ENCODE data around the gene GNG2. TPM values are rescaled to one million over a fixed set of nuclear protein-coding genes. Genes with fewer than 3 reads are reported as not detected.

GNG2 gene
- total RNA-seq, 1 donor from 2014 or later, result 135 TPM

DNA sequence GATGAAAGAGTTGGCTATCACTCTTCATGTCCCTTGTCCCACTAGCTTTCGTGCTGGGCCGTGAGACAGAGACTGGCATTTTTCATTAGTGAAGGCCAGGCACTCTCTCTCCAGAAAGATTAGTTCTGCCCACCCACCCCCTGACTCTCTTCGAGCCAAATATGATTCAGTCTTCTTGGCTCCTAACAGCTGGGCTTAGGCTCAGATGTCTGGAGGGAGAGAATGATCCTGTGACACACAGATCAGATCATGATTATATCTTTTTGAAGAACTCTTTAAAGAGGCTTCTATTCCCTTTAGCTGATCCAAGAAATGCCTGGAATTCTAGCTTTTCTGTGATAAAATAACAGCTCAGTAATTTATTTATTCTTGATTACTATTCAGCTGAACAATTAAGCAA is 5.2 kb upstream of the GNG2 start:
- no peak for DNase-seq (ENCODE audit: low spot score)

DNA sequence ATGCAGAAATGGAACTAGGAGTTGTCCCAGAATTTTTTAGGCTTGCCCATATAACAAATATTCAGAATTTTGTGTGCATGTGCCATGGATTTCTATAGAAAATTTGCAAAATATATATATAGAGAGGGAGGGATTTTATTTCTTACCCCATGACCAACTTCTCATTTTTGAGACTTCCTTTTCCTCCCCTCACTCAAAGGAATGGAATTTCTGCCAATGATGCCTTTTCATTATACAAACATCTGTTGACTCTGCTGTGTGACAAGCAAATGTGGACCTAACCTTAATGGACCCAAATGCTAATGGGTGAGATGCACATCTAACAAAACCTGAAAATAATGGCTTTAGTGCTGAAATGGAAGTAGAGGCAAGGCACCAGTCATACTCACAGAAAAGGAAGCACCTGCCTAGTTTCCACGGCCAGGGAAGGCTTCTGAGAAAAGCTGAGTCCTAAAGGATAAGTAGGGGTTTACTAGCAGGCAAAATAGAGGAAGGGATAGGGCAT is 3.6 kb upstream of the GNG2 start:
- no peak for DNase-seq (ENCODE audit: low spot score)

DNA sequence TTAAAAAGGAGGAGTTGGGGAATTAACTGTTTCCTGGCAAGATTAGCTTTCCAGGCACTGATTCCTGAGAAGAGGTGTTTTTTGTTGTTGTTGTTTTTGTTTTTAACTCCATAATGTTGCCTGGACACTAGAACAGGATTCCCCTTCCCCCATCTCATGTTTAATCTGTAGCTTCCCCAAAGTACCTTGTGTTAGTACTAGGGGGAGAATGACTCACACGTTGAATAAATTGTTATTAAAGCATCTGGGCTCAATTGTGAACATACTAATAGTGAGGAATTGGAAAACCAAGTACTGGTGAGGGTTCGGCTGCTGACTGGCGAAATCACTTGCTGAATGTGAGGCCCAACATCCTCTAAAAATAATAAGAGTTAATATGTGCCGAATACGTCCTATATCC is 1.3 kb upstream of the GNG2 start:
- DNase-seq (ENCODE audit: low spot score), result no peak

DNA sequence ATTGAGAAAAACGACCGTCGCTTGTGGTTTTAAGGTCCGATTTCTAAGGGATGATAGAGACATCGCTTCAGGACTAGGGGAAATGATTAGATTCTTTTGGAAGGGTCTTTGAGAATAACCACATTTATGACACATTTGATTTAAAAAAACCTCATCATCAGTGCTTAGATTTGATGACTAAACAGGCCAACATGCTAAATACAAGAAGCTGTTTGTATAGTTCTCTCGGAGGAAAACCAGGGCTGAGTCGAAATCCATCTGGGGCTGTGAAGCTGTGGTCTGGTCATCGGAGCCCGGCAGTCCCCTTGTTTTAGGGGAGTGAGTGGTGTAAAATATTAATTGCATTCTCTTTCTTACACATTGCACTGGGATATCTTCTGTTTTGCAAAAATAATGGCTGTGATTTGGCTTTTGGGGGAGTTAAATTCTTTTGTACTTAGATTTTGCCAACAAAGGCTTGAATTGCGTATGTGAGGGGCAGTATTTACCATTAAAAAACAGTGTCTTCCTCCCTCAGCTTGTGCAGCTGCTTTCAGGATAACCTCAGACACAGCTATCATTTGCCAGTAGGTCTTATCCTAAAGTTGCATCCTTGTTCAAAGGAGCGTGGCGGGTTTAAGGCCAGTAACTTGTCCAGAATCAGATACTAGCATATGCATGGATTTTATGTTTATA is 550 bp downstream of the GNG2 start:
- DNase-seq (ENCODE audit: low spot score), result no peak

DNA sequence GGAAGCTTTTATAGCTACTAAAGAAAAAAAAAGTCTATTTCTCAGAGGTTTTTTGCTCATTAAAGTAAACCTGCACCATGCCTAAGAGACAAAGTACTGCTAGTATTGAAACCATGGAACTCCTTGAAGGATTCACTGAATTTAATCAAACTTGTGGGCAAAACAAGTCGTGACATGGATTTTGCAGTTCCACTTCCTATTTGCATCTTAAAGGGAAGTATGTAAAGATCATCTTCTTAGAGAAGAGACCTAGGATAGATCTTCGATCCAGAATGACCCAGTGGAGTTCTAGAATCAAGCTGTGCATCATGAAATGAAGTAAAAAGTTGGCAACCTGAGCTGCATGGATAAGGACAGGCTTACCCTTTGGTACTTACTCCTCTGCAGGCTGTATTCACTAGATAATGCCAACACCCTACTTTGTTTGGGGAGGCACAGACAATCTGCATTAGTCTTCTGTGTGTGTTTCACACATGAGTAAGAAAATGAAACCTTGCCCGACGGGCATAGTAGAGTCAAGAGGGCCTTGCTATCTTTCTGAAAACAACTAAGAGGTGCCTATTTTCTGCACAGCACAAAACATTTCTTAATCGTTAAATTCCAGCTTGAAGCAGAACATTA is 1.9 kb downstream of the GNG2 start:
- no peak for DNase-seq (ENCODE audit: low spot score)

DNA sequence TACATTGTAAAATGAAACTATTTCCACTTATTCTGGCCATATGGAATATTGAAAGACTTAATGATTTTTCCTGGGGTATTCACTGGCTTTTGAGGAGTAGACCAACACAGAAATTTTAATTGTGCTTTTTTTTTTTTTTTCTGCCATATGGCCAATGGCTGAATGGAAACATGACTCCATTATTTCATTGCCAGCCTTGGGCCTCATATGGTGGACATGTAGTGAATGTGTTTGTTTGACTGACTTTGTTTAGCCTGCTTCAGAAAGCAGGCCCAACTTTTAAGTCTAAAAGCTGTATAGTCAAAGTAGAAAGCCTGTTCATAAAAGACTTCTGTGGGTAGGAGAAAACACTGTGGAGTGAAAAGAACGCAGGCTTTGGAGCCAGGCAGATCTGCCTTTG is 2.4 kb downstream of the GNG2 start:
- DNase-seq (ENCODE audit: low spot score), result no peak

DNA sequence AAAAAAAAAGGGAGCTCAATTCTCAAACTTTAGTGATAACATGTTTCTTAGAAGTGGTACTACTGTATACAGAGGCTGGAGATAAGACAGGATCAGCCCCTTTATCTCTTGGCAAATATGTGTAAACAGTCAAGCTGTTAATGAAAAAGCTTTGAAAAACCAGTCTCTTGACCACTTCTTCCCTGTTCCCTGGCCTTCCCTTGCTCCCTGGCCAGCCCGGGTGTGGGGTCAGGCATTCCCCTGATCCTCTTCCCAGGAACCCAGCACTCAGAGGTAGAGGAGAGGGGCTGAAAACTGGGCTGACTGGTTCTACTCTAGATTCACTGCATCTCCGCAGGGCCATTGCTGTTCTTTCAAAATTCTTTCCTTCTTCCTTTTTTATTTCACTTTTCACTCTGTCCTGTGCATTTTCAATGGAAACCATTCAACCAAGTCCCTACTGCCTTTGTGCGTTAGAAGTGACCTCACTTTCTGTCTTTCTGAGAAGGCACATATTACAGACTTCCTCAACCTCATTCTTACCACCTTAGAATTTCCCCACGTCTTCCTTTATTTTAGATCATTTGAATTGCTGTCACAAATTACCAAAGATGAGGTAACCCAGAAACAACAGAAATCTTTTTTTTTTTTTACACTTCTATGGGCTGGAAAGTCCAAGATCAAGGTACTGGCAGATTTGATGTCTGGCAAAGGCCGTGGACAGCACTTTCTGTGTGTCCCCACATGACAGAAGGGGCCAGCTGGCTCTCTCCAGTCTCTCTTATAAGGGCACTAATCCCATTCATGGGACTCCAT is 5.7 kb downstream of the GNG2 start:
- DNase-seq (ENCODE audit: low spot score), result no peak

DNA sequence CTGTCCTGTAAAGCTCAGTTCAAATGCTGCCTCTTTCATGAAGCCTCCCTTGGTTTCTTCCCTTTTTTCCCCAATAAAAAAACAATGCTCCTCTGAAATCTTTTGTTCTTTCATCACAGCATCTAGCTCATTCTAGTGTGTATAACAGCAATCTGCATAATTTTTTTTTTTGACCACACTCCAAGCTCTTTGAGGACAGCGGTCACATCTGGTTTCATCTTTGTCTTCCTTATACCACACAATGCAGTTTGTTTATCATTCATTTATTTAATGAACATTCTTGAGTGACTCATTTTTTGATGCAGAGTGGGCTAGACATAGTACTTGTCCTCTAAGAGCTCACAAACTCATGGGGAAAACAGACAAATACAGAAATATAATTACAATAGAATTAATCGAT is 7.3 kb downstream of the GNG2 start:
- DNase-seq (ENCODE audit: low spot score), result no peak

DNA sequence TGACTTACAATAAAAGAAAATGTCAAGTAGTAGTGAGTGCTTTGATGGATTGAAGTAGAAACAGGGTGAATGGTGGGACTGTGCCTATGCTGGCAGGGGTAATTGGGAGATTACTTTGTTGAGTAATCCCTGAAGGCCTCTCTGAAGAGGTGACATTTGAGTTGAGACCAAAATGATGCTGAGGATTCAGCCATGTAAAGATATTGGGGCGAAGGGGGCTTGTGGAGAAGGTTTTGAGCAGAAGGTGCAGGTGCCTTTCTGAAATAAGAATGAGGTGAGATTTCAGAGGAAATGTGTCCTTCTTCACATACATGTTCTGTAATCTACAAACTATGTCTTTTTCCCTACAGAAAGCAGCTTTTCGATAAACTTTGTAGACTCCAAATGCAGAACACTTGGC is 8.0 kb downstream of the GNG2 start:
- DNase-seq (ENCODE audit: low spot score), result no peak

DNA sequence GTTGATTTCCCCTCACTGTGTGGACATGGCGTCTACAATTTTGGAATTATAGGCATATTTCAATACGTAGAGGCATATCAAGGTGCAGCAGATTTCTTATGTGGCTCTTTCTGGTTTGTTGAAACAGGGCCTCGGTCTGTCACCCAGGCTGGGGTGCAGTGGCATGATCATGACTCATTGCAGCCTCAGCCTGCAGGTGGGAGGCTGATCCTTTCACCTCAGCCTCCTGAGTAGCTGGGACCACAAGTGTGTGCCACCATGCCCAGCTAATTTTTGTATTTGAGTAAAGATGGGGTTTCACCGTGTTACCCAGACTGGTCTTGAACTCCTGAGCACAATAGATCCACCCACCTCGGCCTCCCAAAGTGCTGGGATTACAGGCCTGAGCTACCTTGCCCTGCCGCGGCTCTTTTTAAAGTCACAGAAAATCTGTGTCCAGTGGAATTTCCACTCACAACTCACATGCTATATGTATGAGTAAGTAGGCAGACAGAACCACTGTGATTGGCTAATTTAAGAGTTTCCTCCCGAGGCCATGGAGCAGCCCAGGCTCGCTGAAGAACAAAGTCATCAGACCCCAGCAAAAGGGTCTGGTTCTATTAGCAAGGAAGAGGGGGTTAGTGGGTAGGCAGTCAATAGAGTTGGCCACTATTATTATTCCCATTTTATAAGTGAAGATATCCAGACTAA is 9.1 kb downstream of the GNG2 start:
- DNase-seq (ENCODE audit: low spot score), result no peak

DNA sequence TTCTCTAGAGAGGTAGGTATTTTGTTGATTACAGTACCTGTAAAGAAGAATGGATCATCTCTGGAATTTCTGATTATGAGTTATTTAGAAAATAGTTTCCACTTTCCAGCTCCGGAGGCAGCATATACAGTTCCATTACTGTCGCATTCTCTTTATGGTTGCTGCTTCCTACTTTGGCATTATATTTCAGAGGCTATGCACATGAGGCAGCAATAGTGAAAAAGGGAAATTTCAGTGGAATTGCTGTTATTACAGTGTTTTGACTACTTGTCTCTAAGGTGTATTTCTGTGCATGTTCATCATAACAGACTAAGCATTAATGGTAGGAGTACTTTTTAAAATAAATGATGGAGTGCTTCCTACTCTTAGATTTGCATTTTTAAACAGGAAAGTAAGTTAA is 10.2 kb downstream of the GNG2 start:
- no peak for DNase-seq (ENCODE audit: low spot score)

DNA sequence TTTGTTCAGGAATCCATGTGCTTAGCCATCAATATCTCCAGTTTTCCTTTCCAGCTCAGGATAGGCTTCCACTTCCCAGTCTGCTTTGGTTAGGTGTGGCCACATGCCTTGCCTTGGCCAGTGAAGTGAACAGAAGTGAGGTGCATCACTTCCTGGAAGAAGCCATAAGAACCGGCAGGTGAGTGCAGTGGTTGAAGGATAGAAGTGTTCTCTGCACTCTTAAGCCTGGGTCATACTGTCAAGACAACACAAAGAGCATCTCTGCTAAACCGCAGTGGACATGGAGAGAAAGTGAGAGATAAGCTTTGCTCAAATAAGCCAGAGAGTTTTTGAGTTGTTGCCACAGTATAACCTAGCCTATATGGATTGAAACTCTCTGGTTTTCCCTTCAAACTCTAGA is 11.4 kb downstream of the GNG2 start:
- DNase-seq (ENCODE audit: low spot score), result no peak

DNA sequence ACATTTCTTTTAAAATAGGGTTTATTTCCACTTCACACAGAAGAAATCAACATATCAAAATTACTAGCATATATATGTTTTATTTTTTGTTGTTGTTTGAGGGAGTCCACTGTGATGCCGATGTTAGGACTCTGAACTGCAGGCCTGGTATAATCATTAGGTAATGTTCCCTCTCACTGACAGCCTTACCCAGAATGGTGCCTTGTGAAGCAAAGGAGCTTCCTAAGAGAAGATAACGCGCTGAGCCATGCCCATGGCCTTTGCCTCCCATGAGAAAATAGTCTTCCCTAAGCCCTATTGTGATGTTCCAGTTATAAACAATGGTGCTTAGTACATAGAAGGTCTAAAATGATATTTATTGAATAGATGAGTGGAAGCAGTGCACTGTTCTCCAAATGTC is 12.0 kb downstream of the GNG2 start:
- DNase-seq (ENCODE audit: low spot score), result no peak

DNA sequence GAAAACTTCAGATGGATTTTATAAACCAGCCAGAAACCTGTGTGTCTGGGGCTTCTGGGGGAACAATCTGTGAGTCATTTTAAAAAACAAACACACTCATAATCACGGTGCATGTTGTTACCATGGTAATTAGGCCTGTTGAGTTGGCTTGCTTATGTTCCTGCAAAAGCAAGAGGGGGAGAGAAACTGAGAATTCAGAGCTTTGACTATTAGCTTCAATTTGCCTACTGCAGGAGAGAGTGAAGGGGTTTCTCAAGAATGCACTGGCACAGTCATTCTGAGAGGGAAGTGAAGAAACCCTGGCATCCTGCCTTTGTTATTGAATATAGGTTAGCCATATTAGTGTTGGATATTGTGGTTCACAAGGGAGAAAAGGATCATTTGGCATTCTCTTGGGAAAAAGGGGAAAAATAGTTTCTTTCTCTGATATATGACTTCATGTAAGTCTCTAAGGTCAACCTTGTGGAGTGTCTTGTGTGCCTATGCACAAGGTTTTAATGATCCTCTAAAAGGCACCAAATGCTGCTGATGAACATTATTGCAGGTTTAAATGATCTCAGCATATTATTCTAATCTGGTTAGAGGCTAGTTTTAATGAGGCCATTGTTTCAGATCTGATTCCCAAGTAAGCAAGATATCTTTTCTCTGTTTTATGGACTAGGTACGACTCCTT is 12.9 kb downstream of the GNG2 start:
- no peak for DNase-seq (ENCODE audit: low spot score)

DNA sequence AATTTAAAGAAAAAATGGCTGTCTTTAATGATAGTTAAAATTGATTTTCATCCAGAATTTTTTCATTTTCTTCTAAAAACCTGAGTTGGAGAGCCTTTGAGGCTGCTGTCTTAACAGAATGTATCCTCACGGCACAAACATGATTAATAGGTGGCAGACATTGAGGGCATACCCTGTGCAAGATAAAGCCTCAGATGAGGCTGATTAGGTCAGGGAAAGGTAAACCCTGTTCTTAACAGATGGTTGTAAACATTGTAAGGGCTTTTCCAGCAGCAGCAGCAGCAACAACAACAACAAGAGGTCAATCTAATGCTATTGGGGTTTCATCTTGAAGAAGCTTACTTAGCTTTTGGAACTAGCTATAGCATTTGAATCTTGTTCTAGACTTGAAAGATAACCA is 17.4 kb downstream of the GNG2 start:
- no peak for DNase-seq (ENCODE audit: low spot score)

DNA sequence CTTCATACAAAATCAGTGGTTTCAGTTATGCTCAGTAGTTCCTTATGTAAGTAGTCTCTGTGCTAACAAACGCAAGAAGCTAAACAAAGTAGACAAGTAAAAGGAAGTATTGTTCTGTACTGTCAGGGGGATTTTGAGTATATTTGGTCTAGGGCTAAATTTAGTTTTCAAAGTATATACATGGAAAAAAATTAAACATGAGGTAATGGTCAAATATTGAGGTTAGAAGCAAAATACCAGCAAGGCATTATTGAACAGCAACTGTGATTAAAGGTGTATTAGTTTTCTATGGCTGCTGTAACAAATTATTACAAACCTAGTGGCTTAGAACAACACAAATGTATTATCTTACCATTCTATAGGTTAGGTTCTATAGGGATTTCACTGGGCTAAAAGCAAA is 18.8 kb downstream of the GNG2 start:
- DNase-seq (ENCODE audit: low spot score), result no peak

DNA sequence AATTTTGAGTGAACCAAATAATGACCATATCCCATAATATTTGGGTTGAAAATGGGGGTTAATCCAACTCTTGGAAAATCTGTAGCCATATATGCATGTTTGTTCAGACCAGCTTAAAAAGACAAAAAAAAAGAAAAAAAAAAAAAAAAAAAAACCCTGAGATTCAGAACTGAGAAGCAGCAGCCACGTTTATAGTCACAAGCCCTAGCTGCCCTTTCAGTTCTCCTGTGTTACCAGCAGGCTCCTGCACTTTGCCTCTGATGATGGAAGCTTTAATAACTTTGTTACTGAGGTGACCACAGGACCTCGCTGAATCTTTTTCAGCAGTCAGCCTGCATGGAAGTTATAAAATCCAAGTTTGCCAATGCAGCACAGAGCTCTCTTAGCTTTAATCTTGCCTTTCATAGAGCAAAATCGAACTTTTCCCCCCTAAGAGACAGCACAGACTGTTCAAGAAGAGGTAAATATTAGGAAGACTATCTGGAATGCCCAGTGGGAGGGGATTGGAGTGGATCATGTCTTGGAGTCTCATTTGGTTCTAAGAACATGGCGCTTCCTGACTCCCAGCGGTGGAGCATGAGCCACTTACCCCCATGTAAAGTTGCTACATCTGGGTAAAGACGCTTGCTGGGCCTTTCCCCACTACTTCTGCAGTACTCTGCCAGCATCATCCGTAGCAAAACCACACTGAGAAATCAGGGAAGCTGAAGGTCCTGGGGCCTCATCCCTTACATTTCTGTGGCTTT is 20.6 kb downstream of the GNG2 start:
- no peak for DNase-seq (ENCODE audit: low spot score)

DNA sequence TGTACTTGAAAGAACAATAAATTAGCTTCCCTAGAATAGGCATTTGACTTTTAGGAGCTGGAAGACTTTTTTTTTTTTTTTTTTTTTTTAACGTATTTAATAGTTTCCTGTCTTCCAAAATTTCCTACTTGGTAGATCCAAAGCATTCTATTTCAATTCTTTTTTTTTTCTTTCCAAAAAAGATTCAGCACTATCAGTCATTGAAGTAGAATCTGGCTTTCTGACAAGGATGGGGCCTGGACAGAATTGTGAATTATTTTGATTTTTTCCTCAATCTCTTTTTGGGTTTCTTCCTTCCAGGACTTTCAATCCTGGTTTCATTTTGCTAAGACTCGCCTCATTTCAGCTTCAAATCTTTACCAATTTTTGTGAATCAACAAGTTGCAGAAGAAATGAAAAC is 21.2 kb downstream of the GNG2 start:
- DNase-seq (ENCODE audit: low spot score), result no peak

DNA sequence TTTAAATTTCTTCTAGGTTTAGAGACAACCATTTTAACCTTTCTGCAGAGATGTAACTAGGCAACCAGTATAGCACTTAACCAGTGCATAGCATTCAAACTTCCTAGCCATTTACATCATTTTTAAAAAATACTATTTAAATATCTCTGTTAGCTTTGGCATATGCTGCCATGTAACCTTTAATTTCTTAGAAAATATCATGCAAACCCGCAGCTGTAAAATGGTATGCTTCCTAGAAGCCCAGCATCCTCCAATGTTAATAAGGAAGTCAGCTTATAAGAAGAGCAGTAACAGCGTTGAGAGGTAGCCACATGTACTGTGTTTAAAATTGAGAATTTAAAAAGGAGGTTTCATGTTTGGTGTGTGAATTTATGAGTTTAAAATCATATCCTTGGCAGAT is 22.8 kb downstream of the GNG2 start:
- no peak for DNase-seq (ENCODE audit: low spot score)

DNA sequence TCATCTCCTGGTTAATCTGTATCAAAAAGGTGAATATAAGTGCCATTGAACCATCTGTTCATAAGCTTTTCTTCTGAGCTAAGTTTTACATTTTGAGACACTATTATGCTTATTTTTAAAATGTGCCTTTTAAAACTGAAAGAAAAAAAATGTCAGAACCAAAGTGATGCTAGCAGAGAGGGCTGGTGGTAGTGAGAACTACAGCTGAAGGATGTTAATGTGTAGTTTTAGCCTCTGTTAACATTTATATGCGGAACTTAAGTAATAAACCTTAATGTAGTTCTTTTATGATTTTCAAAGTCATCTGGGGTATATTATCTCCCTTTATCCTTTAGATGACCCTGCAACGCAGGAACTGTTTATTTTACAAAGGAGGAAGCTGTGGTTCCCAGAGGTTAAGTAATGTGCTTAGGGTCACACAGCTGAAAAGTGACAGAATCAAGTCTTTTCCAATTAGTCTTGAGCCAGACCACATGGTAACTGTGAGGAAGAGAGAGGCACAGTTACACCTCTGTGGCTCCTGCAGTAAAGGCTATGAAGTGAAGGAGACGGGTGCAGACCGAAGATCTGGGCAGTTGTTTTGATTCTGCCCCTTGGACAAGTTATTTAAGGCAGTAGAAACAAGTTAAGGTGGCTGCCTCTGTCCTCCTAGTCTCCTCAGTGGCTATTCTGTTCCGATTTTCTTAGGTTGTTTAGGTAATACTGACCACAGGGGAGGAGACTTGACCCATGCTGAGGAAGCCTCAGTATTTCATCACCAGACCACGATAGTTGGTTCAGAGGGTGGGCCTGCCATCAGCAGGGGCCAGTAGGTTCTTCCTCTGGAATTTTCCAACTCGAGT is 23.9 kb downstream of the GNG2 start:
- DNase-seq (ENCODE audit: low spot score), result no peak

Data from mesenteric fat pad (tissue), 1 donor.